Vagina (tissue), 2 donors: ENCODE data around the gene RALBP1. TPM values are rescaled to one million over a fixed set of nuclear protein-coding genes. Genes with fewer than 3 reads are reported as not detected.

ENCODE experiments used
- DNase-seq, 2 donors: peaks; one replicate each; pipeline ENCODE4 v3.0.0-alpha.2; 2017; ENCODE audit errors: extremely low spot score in 2 of 2
- H3K27ac ChIP-seq: fragments of 200-600 bp; sonication (generic); one replicate; pipeline ENCODE4 v1.5.1; 2019
- H3K27me3 ChIP-seq: fragments of 200-600 bp; sonication (generic); one replicate; pipeline ENCODE4 v1.5.1; 2019
- H3K36me3 ChIP-seq, 2 donors: fragments of 200-600 bp; sonication (generic); one replicate each; pipeline ENCODE4 v1.5.1; 2017 to 2019
- H3K4me1 ChIP-seq: fragments of 200-600 bp; sonication (generic); one replicate; pipeline ENCODE4 v1.5.1; 2019
- H3K4me3 ChIP-seq, 2 donors: fragments of 200-600 bp; sonication (generic); 1 replicate in 1 of 2; 2 replicates in 1 of 2; pipeline ENCODE4 v1.5.1; 2016 to 2019
- H3K9me3 ChIP-seq: fragments of 200-600 bp; sonication (generic); one replicate; pipeline ENCODE4 v1.5.1; 2019
- POLR2A ChIP-seq, 2 donors: fragments of 450-650 bp; IDR thresholded peaks; one replicate each; pipeline ENCODE4 v1.6.1; 2017; ENCODE audit warnings: antibody characterized with exemption in 2 of 2, mild to moderate bottlenecking in 2 of 2, moderate library complexity in 2 of 2
- POLR2AphosphoS5 ChIP-seq, 2 donors: sonication (generic); formaldehyde crosslinking; IDR thresholded peaks; one replicate each; pipeline ENCODE4 v1.9.0; 2017; ENCODE audit warnings: antibody characterized with exemption in 2 of 2, mild to moderate bottlenecking in 2 of 2, low read depth in 1 of 2; ENCODE audit not compliant: insufficient read depth in 1 of 2
- intact Hi-C: fragments of 100-400 bp; cut with DNase I; formaldehyde crosslinking; loops from one replicate; pipeline ENCODE4 v1.15.1; 2023
- total RNA-seq: library from RNA; depleted of rRNA; stranded (reverse); fragments of >200 nt; gene quantifications from one replicate; pipeline ENCODE4 v1.2.3, GENCODE V29; 2016
- TF ChIP-seq, protein P1 (sequence below), 3 experiments: fragments of 450-650 bp in 2 of 3; fragments of 200-600 bp in 1 of 3; sonication (generic) in 1 of 3; IDR thresholded peaks; one replicate each; pipeline ENCODE4 v1.5.1; 2017 to 2019; ENCODE audit warnings: antibody characterized with exemption in 3 of 3, mild to moderate bottlenecking in 2 of 3, moderate library complexity in 2 of 3

RALBP1 gene
- total RNA-seq, 1 donor from 2014 or later: 65.6 TPM

- intact Hi-C loops: loop anchor here (10.0 kb wide), 1 partner anchor 449 kb away; no protein-coding TSS in a partner anchor
- no peak for DNase-seq
- Histone ChIP-seq H3K36me3 (peaks cover 0 to 17% of the 10 kb centered on the region in 2 donors), H3K9me3 (no peaks in the 10 kb centered on the region), H3K27ac (no peak overlapping the region), H3K4me3 (no peak overlapping the region), H3K4me1 (no peaks in the 10 kb centered on the region), H3K27me3 (no peaks in the 10 kb centered on the region)
- no peak for TF ChIP-seq POLR2A (IDR thresholded peaks at IDR 0.05)
- TF ChIP-seq POLR2AphosphoS5 (IDR thresholded peaks at IDR 0.05; ENCODE audit: insufficient read depth in 1 of 2, low read depth in 1 of 2): no peak
- TF ChIP-seq, protein P1, sequence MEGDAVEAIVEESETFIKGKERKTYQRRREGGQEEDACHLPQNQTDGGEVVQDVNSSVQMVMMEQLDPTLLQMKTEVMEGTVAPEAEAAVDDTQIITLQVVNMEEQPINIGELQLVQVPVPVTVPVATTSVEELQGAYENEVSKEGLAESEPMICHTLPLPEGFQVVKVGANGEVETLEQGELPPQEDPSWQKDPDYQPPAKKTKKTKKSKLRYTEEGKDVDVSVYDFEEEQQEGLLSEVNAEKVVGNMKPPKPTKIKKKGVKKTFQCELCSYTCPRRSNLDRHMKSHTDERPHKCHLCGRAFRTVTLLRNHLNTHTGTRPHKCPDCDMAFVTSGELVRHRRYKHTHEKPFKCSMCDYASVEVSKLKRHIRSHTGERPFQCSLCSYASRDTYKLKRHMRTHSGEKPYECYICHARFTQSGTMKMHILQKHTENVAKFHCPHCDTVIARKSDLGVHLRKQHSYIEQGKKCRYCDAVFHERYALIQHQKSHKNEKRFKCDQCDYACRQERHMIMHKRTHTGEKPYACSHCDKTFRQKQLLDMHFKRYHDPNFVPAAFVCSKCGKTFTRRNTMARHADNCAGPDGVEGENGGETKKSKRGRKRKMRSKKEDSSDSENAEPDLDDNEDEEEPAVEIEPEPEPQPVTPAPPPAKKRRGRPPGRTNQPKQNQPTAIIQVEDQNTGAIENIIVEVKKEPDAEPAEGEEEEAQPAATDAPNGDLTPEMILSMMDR (IDR thresholded peaks at IDR 0.05): no peak
Observed at GRCh38 chr18:9513971-9514512, 38.7 kb downstream of the RALBP1 start.

GRCh38 chr18:9516437-9517064 is 41.2 kb downstream of the RALBP1 start:
- intact Hi-C loops: loop anchor here (10.0 kb wide), 1 partner anchor 452 kb away; no protein-coding TSS in a partner anchor

DNA sequence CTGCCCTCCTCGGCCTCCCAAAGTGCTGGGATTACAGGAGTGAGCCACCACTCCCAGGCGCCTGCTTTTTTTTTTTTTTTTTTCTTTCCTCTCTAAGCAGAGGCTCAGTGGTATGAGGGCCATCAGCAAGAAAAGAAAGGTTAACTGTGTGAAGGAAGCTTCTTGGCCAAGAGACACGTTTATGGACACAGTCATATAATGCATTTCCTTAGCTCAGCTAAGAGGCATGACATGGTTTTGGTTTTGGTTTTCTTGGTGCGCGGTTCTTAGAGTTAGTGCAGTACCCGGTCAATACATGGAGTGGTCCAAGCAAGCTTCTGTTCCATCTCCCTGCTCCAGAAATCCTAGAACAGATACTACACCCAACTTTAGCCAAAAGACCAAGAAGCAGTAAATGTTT is 42.6 kb downstream of the RALBP1 start:
- DNase-seq: no peak
- TF ChIP-seq POLR2AphosphoS5 (IDR thresholded peaks at IDR 0.05; ENCODE audit: insufficient read depth in 1 of 2, low read depth in 1 of 2) (no peak), POLR2A (IDR thresholded peaks at IDR 0.05) (no peak)
- TF ChIP-seq, protein P1 (IDR thresholded peaks at IDR 0.05): no peak
- intact Hi-C loops: loop anchor here (10.0 kb wide), 1 partner anchor 453 kb away; no protein-coding TSS in a partner anchor
- Histone ChIP-seq H3K36me3 (peaks cover 0 to 23% of the 10 kb centered on the region in 2 donors), H3K27ac (no peak overlapping the region), H3K4me3 (no peak overlapping the region), H3K4me1 (peaks cover 4% of the 10 kb centered on the region), H3K27me3 (no peaks in the 10 kb centered on the region), H3K9me3 (no peaks in the 10 kb centered on the region)

More at GRCh38 chr18:9516437-9517064, 41.2 kb downstream of the RALBP1 start:
- peaks cover 0 to 17% of the 10 kb centered on the region in 2 donors for H3K36me3 ChIP-seq
- no peak for DNase-seq
- peaks cover 4% of the 10 kb centered on the region for H3K4me1 ChIP-seq
- no peaks in the 10 kb centered on the region for H3K27me3 ChIP-seq
- TF ChIP-seq POLR2AphosphoS5 (IDR thresholded peaks at IDR 0.05; ENCODE audit: insufficient read depth in 1 of 2, low read depth in 1 of 2): no peak
- no peak for TF ChIP-seq POLR2A (IDR thresholded peaks at IDR 0.05)
- TF ChIP-seq, protein P1 (IDR thresholded peaks at IDR 0.05): peak; percentile 36 to 73 (median 69)
- H3K9me3 ChIP-seq: no peaks in the 10 kb centered on the region
- no peak overlapping the region for H3K4me3 ChIP-seq
- H3K27ac ChIP-seq: no peak overlapping the region

DNA sequence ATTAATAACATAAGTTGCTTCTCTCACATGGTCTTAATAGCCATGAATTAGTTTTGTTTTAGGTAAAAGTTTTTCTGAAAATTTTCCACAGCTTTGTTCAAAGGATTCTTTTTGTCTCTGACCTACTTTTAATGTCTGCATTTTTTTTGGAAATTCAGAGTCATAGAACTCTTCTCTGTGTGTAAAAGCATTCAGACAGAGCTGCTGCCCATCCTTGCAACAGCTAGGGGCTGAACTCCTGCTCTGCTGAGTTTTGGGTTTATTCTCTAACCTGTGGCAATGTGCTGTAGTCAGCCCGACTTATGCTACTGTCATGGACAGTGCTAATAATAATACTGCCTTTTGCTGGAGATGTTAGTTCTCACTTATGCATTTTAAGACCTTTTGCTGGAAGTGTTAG is 44.1 kb downstream of the RALBP1 start:
- no peak for DNase-seq
- Histone ChIP-seq H3K4me3 (no peak overlapping the region), H3K9me3 (no peaks in the 10 kb centered on the region), H3K4me1 (peaks cover 4% of the 10 kb centered on the region), H3K27me3 (no peaks in the 10 kb centered on the region), H3K36me3 (peaks cover 0 to 27% of the 10 kb centered on the region in 2 donors), H3K27ac (no peak overlapping the region)
- intact Hi-C loops: loop anchor here (10.0 kb wide), 1 partner anchor 455 kb away; no protein-coding TSS in a partner anchor
- TF ChIP-seq POLR2AphosphoS5 (IDR thresholded peaks at IDR 0.05; ENCODE audit: insufficient read depth in 1 of 2, low read depth in 1 of 2) (no peak), POLR2A (IDR thresholded peaks at IDR 0.05) (no peak)
- TF ChIP-seq, protein P1 (IDR thresholded peaks at IDR 0.05): no peak

DNA sequence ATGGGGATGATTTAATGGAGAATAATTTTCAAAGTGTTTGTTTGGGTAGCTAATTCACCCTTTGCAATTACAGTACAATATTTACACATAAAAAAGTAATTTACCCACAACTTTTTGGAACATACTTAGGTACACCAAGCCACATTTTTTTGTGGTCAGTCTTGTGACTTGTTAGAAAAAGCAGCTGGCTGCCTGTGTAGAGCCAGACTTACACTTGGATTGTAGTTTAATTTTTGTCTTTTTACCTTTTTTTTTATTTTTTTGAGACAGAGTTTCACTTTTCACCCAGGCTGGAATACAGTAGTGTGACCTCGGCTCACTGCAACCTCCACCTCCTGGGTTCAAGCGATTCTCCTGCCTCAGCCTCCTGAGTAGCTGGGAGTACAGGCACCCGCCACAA is 45.4 kb downstream of the RALBP1 start:
- peaks cover 0 to 37% of the 10 kb centered on the region in 2 donors for H3K36me3 ChIP-seq
- DNase-seq: no peak
- TF ChIP-seq, protein P1 (IDR thresholded peaks at IDR 0.05): no peak
- TF ChIP-seq POLR2AphosphoS5 (IDR thresholded peaks at IDR 0.05; ENCODE audit: insufficient read depth in 1 of 2, low read depth in 1 of 2): no peak
- peak overlapping the region; percentile 45 for H3K27ac ChIP-seq
- H3K4me1 ChIP-seq: peaks cover 4% of the 10 kb centered on the region
- H3K4me3 ChIP-seq: no peak overlapping the region
- no peaks in the 10 kb centered on the region for H3K27me3 ChIP-seq
- no peaks in the 10 kb centered on the region for H3K9me3 ChIP-seq
- intact Hi-C loops: no loop called here
